HG03045 (cell line): ENCODE results near the gene RRP15.

ENCODE experiments used
- ATAC-seq: cut with Tn5 transposase; IDR thresholded peaks from one replicate; pipeline ENCODE4 v1.9.1; 2021; ENCODE audit warnings: mild to moderate bottlenecking, moderate library complexity; ENCODE audit not compliant: unreplicated experiment

RRP15 gene

GRCh38 chr1:218336328-218336727, 51.2 kb downstream of the RRP15 start:
- no peak for ATAC-seq

GRCh38 chr1:218339267-218339831, 54.3 kb downstream of the RRP15 start:
- no peak for ATAC-seq

- no peak for ATAC-seq
Measured at GRCh38 chr1:218341325-218341724, 56.2 kb downstream of the RRP15 start.

- no peak for ATAC-seq
Measured at GRCh38 chr1:218342091-218342490, 57.0 kb downstream of the RRP15 start.

GRCh38 chr1:218344814-218345672, 60.0 kb downstream of the RRP15 start, which contains the start of gene TGFB2:
Gene TGFB2 (plus strand): TSS chr1:218345336. CDS start chr1:218346702, 1,366 bp downstream.
- peak; percentile 45 for ATAC-seq

- peak; percentile 60 for ATAC-seq
Measured at GRCh38 chr1:218345673-218346390, 60.7 kb downstream of the RRP15 start.

GRCh38 chr1:218346391-218347204, 61.5 kb downstream of the RRP15 start:
- ATAC-seq: no peak

- no peak for ATAC-seq
Measured at GRCh38 chr1:218347336-218347722, 62.2 kb downstream of the RRP15 start.

- no peak for ATAC-seq
Measured at GRCh38 chr1:218347723-218348627, 62.9 kb downstream of the RRP15 start.

- ATAC-seq: no peak
Measured at GRCh38 chr1:218348628-218349071, 63.6 kb downstream of the RRP15 start.

- no peak for ATAC-seq
Measured at GRCh38 chr1:218349348-218350034, 64.4 kb downstream of the RRP15 start.

GRCh38 chr1:218350035-218350525, 65.0 kb downstream of the RRP15 start:
- no peak for ATAC-seq

- ATAC-seq: no peak
Measured at GRCh38 chr1:218350801-218351266, 65.7 kb downstream of the RRP15 start.

- peak; percentile 66 for ATAC-seq
Measured at GRCh38 chr1:218351391-218352074, 66.4 kb downstream of the RRP15 start.

GRCh38 chr1:218352075-218352438, 67.0 kb downstream of the RRP15 start:
- ATAC-seq: no peak

GRCh38 chr1:218353656-218354055, 68.6 kb downstream of the RRP15 start:
- no peak for ATAC-seq

- no peak for ATAC-seq
Measured at GRCh38 chr1:218355278-218355677, 70.2 kb downstream of the RRP15 start.

- no peak for ATAC-seq
Measured at GRCh38 chr1:218357211-218357892, 72.3 kb downstream of the RRP15 start.
